CD8-positive, alpha-beta memory T cell (primary cell): ENCODE data around the gene YES1. TPM values are rescaled to one million over a fixed set of nuclear protein-coding genes. Genes with fewer than 3 reads are reported as not detected.
A peak's percentile ranks its signal among the peaks of the same experiment; 100 is the strongest.
"Not testable (repeated sequence)": the region's sequence is repeated elsewhere in the genome, so short reads cannot be mapped to it uniquely, and the experiment has no call there.

Experiments used
- CTCF ChIA-PET: fragments of 350-600 bp; sonication (Branson Sonifier 250); formaldehyde crosslinking; loops from one replicate; lab custom pipeline; 2021; ENCODE audit warnings: antibody characterized with exemption; lab: Charles Lee
- POLR2A ChIA-PET: fragments of 350-600 bp; sonication (Branson Sonifier 250); formaldehyde crosslinking; loops from one replicate; lab custom pipeline; 2021; ENCODE audit warnings: antibody characterized with exemption; lab: Charles Lee
- DNase-seq, 5 donors: peaks; one replicate each; pipeline versions ENCODE4 v3.0.0 to v3.0.0-alpha.2; 2020 to 2022; ENCODE audit warnings: mixed read lengths in 1 of 5
- H3K27ac ChIP-seq: one replicate; pipeline ENCODE4 v1.7.0; 2013; ENCODE audit warnings: low read depth, mild to moderate bottlenecking, low read length, moderate library complexity
- H3K27me3 ChIP-seq: 2 replicates; pipeline ENCODE4 v1.7.0; 2013; ENCODE audit warnings: low read length, mild to moderate bottlenecking; ENCODE audit not compliant: insufficient read depth, poor library complexity, severe bottlenecking
- H3K36me3 ChIP-seq: 2 replicates; pipeline ENCODE4 v1.7.0; 2013; ENCODE audit warnings: mild to moderate bottlenecking, low read length, moderate library complexity; ENCODE audit not compliant: insufficient read depth
- H3K4me1 ChIP-seq: 2 replicates; pipeline ENCODE4 v1.7.0; 2013; ENCODE audit warnings: mild to moderate bottlenecking, low read length, moderate library complexity; ENCODE audit not compliant: insufficient read depth
- H3K4me3 ChIP-seq: 2 replicates; pipeline ENCODE4 v1.7.0; 2013; ENCODE audit warnings: mild to moderate bottlenecking, low read length
- H3K9me3 ChIP-seq: 2 replicates; pipeline ENCODE4 v1.7.0; 2013; ENCODE audit warnings: mild to moderate bottlenecking, low read length
- H3K27ac Mint-ChIP-seq, 8 donors: one replicate each; pipeline ENCODE4 v1.8.0; 2020 to 2021; ENCODE audit warnings: mixed read lengths in 8 of 8, mild to moderate bottlenecking in 6 of 8, inconsistent platforms in 3 of 8, moderate library complexity in 3 of 8
- H3K27me3 Mint-ChIP-seq, 2 donors: one replicate each; pipeline ENCODE4 v1.8.0; 2020 to 2021; ENCODE audit warnings: mixed read lengths in 2 of 2, mild to moderate bottlenecking in 1 of 2, moderate library complexity in 1 of 2
- H3K36me3 Mint-ChIP-seq, 3 donors: one replicate each; pipeline ENCODE4 v1.8.0; 2020 to 2021; ENCODE audit warnings: mixed read lengths in 3 of 3, inconsistent platforms in 1 of 3, mild to moderate bottlenecking in 1 of 3
- H3K4me1 Mint-ChIP-seq, 3 donors: one replicate each; pipeline ENCODE4 v1.8.0; 2020 to 2021; ENCODE audit warnings: mixed read lengths in 3 of 3, inconsistent platforms in 1 of 3, mild to moderate bottlenecking in 1 of 3
- H3K4me3 Mint-ChIP-seq, 7 donors: one replicate each; pipeline ENCODE4 v1.8.0; 2020 to 2021; ENCODE audit warnings: mixed read lengths in 7 of 7, mild to moderate bottlenecking in 6 of 7, moderate library complexity in 4 of 7, inconsistent platforms in 2 of 7
- H3K9me3 Mint-ChIP-seq, 5 donors: one replicate each; pipeline ENCODE4 v1.8.0; 2020 to 2022; ENCODE audit warnings: mixed read lengths in 5 of 5, mild to moderate bottlenecking in 3 of 5, moderate library complexity in 2 of 5, inconsistent platforms in 1 of 5
- polyA plus RNA-seq: library from polyadenylated mRNA; unstranded; fragments of 300-500 nt; fragmentation: Illumina TruSeq; gene quantifications from one replicate; pipeline ENCODE4 v1.2.3, GENCODE V29; 2021
- total RNA-seq, 2 experiments: library from RNA; stranded (reverse); gene quantifications; one replicate each; pipeline ENCODE4 v1.2.3, GENCODE V29; 2021

Gene YES1
- total and polyA plus RNA-seq, 3 experiments from 2014 or later: 3.0 to 21.4 (median 19.0) TPM

GRCh38 chr18:731185-731584 lies 80.9 kb downstream of the YES1 start:
- no peaks in the 10 kb centered on the region for H3K27me3 Mint-ChIP-seq
- ChIA-PET POLR2A (no interaction called here), CTCF (interaction anchor here (0.6 to 2.7 kb wide), 4 partner anchors 10 to 108 kb away, joined by 3 to 10 read pairs (median 4); no protein-coding TSS in a partner anchor)
- H3K9me3 Mint-ChIP-seq: no peaks in the 10 kb centered on the region
- no peaks in the 10 kb centered on the region for H3K4me1 ChIP-seq
- H3K4me3 Mint-ChIP-seq: no peak overlapping the region
- peak overlapping the region in 2 of 8 donors; percentile 5 to 55 for H3K27ac Mint-ChIP-seq
- no peaks in the 10 kb centered on the region for H3K4me1 Mint-ChIP-seq
- no peak overlapping the region for H3K4me3 ChIP-seq
- no peaks in the 10 kb centered on the region for H3K9me3 ChIP-seq
- H3K27me3 ChIP-seq: no peaks in the 10 kb centered on the region
- H3K27ac ChIP-seq: no peak overlapping the region
- peaks cover 5% of the 10 kb centered on the region for H3K36me3 ChIP-seq
- peaks cover 12 to 50% (median 16%) of the 10 kb centered on the region in 3 donors for H3K36me3 Mint-ChIP-seq
- DNase-seq: no peak

GRCh38 chr18:730692-731091 lies 81.3 kb downstream of the YES1 start:
- Histone ChIP-seq H3K4me1 (no peaks in the 10 kb centered on the region), H3K27ac (no peak overlapping the region), H3K9me3 (no peaks in the 10 kb centered on the region), H3K36me3 (no peaks in the 10 kb centered on the region), H3K4me3 (no peak overlapping the region), H3K27me3 (no peaks in the 10 kb centered on the region)
- ChIA-PET CTCF (interaction anchor here (1.4 to 1.8 kb wide), 2 partner anchors 13 to 109 kb away, joined by 3 to 4 read pairs; no protein-coding TSS in a partner anchor), POLR2A (no interaction called here)
- Mint-ChIP-seq H3K27ac (peak overlapping the region in 1 of 8 donors; percentile 23), H3K36me3 (peaks cover 12 to 45% (median 16%) of the 10 kb centered on the region in 3 donors), H3K4me1 (no peaks in the 10 kb centered on the region), H3K4me3 (no peak overlapping the region), H3K27me3 (no peaks in the 10 kb centered on the region), H3K9me3 (no peaks in the 10 kb centered on the region)
- no peak for DNase-seq

GRCh38 chr18:730120-730519 lies 81.9 kb downstream of the YES1 start:
- H3K4me1 Mint-ChIP-seq, H3K27ac ChIP-seq, H3K27me3 Mint-ChIP-seq, DNase-seq, H3K36me3 ChIP-seq, H3K4me1 ChIP-seq, H3K4me3 ChIP-seq, H3K9me3 Mint-ChIP-seq, H3K27me3 ChIP-seq, H3K4me3 Mint-ChIP-seq, H3K9me3 ChIP-seq, POLR2A ChIA-PET: not testable (repeated sequence)
- Mint-ChIP-seq H3K27ac (peak overlapping the region in 2 of 8 donors; percentile 32 to 75), H3K36me3 (peaks cover 11 to 39% (median 12%) of the 10 kb centered on the region in 3 donors)
- CTCF ChIA-PET: interaction anchor here (1.4 to 1.8 kb wide), 2 partner anchors 12 to 109 kb away, joined by 3 to 4 read pairs; no protein-coding TSS in a partner anchor

- H3K9me3 Mint-ChIP-seq: no peaks in the 10 kb centered on the region
- peaks cover 0 to 5% (median 2%) of the 10 kb centered on the region in 3 donors for H3K4me1 Mint-ChIP-seq
- ChIA-PET POLR2A (no interaction called here), CTCF (interaction anchor here (1.4 kb wide), 1 partner anchor 13 kb away, joined by 5 read pairs; the partner anchor contains the start of gene ENOSF1)
- no peak overlapping the region for H3K27ac ChIP-seq
- no peaks in the 10 kb centered on the region for H3K27me3 ChIP-seq
- H3K4me3 ChIP-seq: no peak overlapping the region
- H3K4me1 ChIP-seq: no peaks in the 10 kb centered on the region
- no peaks in the 10 kb centered on the region for H3K9me3 ChIP-seq
- no peak overlapping the region for H3K27ac Mint-ChIP-seq
- H3K4me3 Mint-ChIP-seq: no peak overlapping the region
- H3K36me3 ChIP-seq: no peaks in the 10 kb centered on the region
- no peaks in the 10 kb centered on the region for H3K27me3 Mint-ChIP-seq
- peaks cover 4 to 27% (median 7%) of the 10 kb centered on the region in 3 donors for H3K36me3 Mint-ChIP-seq
- DNase-seq: no peak
Measured at GRCh38 chr18:725646-726045, 86.4 kb downstream of the YES1 start.

GRCh38 chr18:723541-724080 lies 88.4 kb downstream of the YES1 start:
- Histone ChIP-seq H3K9me3 (no peaks in the 10 kb centered on the region), H3K4me3 (no peak overlapping the region), H3K4me1 (no peaks in the 10 kb centered on the region), H3K27me3 (no peaks in the 10 kb centered on the region), H3K36me3 (no peaks in the 10 kb centered on the region), H3K27ac (no peak overlapping the region)
- no peaks in the 10 kb centered on the region for H3K27me3 Mint-ChIP-seq
- peaks cover 3 to 21% (median 4%) of the 10 kb centered on the region in 3 donors for H3K36me3 Mint-ChIP-seq
- peak overlapping the region in 3 of 8 donors; percentile 16 to 50 (median 34) for H3K27ac Mint-ChIP-seq
- ChIA-PET CTCF (no interaction called here), POLR2A (no interaction called here)
- no peak for DNase-seq
- no peak overlapping the region for H3K4me3 Mint-ChIP-seq
- peaks cover 0 to 5% (median 2%) of the 10 kb centered on the region in 3 donors for H3K4me1 Mint-ChIP-seq
- no peaks in the 10 kb centered on the region for H3K9me3 Mint-ChIP-seq

- ChIA-PET CTCF (interaction anchor here (1.3 to 1.6 kb wide), 2 partner anchors 27 to 122 kb away, joined by 3 read pairs; no protein-coding TSS in a partner anchor), POLR2A (no interaction called here)
- Mint-ChIP-seq H3K27me3 (no peaks in the 10 kb centered on the region), H3K27ac (no peak overlapping the region), H3K4me3 (peak overlapping the region in 1 of 7 donors; percentile 12), H3K36me3 (peaks cover 0 to 1% (median 0%) of the 10 kb centered on the region in 3 donors), H3K4me1 (peaks cover 0 to 3% (median 0%) of the 10 kb centered on the region in 3 donors), H3K9me3 (peaks cover 0 to 2% (median 0%) of the 10 kb centered on the region in 5 donors)
- no peaks in the 10 kb centered on the region for H3K9me3 ChIP-seq
- no peaks in the 10 kb centered on the region for H3K36me3 ChIP-seq
- no peak overlapping the region for H3K4me3 ChIP-seq
- no peak for DNase-seq
- H3K27me3 ChIP-seq: no peaks in the 10 kb centered on the region
- H3K27ac ChIP-seq: no peak overlapping the region
- no peaks in the 10 kb centered on the region for H3K4me1 ChIP-seq
Measured at GRCh38 chr18:717003-717402, 95.0 kb downstream of the YES1 start.

GRCh38 chr18:715626-716025 lies 96.4 kb downstream of the YES1 start:
- Mint-ChIP-seq H3K36me3 (peaks cover 0 to 8% (median 0%) of the 10 kb centered on the region in 3 donors), H3K4me1 (peaks cover 9 to 14% (median 13%) of the 10 kb centered on the region in 3 donors), H3K27ac (peak overlapping the region in 3 of 8 donors; percentile 12 to 40 (median 20)), H3K27me3 (peaks cover 0 to 4% of the 10 kb centered on the region in 2 donors), H3K9me3 (peaks cover 0 to 2% (median 0%) of the 10 kb centered on the region in 5 donors), H3K4me3 (no peak overlapping the region)
- H3K27me3 ChIP-seq: no peaks in the 10 kb centered on the region
- no peaks in the 10 kb centered on the region for H3K9me3 ChIP-seq
- no peak for DNase-seq
- peaks cover 7% of the 10 kb centered on the region for H3K4me1 ChIP-seq
- H3K27ac ChIP-seq: no peak overlapping the region
- no peaks in the 10 kb centered on the region for H3K36me3 ChIP-seq
- POLR2A ChIA-PET: no interaction called here
- H3K4me3 ChIP-seq: no peak overlapping the region
- CTCF ChIA-PET: interaction anchor here (1.1 kb wide), 1 partner anchor 26 kb away, joined by 3 read pairs; no protein-coding TSS in a partner anchor

- Histone ChIP-seq H3K27ac (no peak overlapping the region), H3K4me1 (peaks cover 14% of the 10 kb centered on the region), H3K4me3 (peak overlapping the region; percentile 32), H3K27me3 (no peaks in the 10 kb centered on the region), H3K9me3 (no peaks in the 10 kb centered on the region), H3K36me3 (no peaks in the 10 kb centered on the region)
- CTCF ChIA-PET: interaction anchor here (1.0 to 1.4 kb wide), 7 partner anchors 13 to 126 kb away, joined by 3 to 8 read pairs (median 4); no protein-coding TSS in a partner anchor
- H3K27ac Mint-ChIP-seq: peak overlapping the region in 3 of 8 donors; percentile 76 to 85 (median 77)
- POLR2A ChIA-PET: interaction anchor here (0.9 to 1.5 kb wide), 4 partner anchors 100 to 445 kb away, joined by 4 to 6 read pairs (median 4); partner anchors contain the start of gene THOC1
- peaks cover 0 to 2% (median 0%) of the 10 kb centered on the region in 5 donors for H3K9me3 Mint-ChIP-seq
- peaks cover 0 to 6% of the 10 kb centered on the region in 2 donors for H3K27me3 Mint-ChIP-seq
- peaks cover 27 to 36% (median 35%) of the 10 kb centered on the region in 3 donors for H3K4me1 Mint-ChIP-seq
- H3K36me3 Mint-ChIP-seq: peaks cover 0 to 22% (median 8%) of the 10 kb centered on the region in 3 donors
- DNase-seq: peak in 1 of 5 donors; percentile 46
- H3K4me3 Mint-ChIP-seq: peak overlapping the region; percentile 54 to 88 (median 70)
Measured at GRCh38 chr18:713135-713490, 98.9 kb downstream of the YES1 start.
